IMR-90 (cell line): ENCODE data around the gene PAX3. TPM values are rescaled to one million over a fixed set of nuclear protein-coding genes. Genes with fewer than 3 reads are reported as not detected.

Experiments
- ATAC-seq: fragments of 200-7000 bp; cut with Tn5 transposase; 2 replicates; pipeline ENCODE4 v1.9.1; 2020; ENCODE audit warnings: low read depth, mild to moderate bottlenecking, moderate library complexity
- BruUV-seq: library from RNA; stranded (reverse); fragments of 400-500 nt; replicated peaks from 2 replicates; lab custom pipeline; 2021; lab: Mats Ljungman, UMichigan
- CTCF ChIA-PET: fragments of 300-600 bp; formaldehyde crosslinking; extraction: SDS; loops from one replicate; lab custom pipeline; 2021; ENCODE audit warnings: antibody characterized with exemption; lab: Yijun Ruan, JAX
- POLR2A ChIA-PET: fragments of 300-600 bp; sonication (Branson Sonifier 250); formaldehyde crosslinking; loops from one replicate; lab custom pipeline; 2022; ENCODE audit warnings: antibody characterized with exemption; ENCODE audit not compliant: unreplicated experiment; lab: Charles Lee
- DNase-seq: peaks from one replicate; pipeline ENCODE4 v3.0.0; 2013
- H2AFZ ChIP-seq: replicated peaks from 2 replicates; pipeline ENCODE3; 2013; ENCODE audit warnings: low read length, mild to moderate bottlenecking; ENCODE audit not compliant: poor library complexity
- H2AK5ac ChIP-seq: 2 replicates; pipeline ENCODE4 v1.6.1; 2013; ENCODE audit warnings: low read depth, low read length, inconsistent platforms
- H2AK9ac ChIP-seq: replicated peaks from 2 replicates; pipeline ENCODE3; 2013; ENCODE audit warnings: mild to moderate bottlenecking, low read depth, low read length, moderate library complexity; ENCODE audit not compliant: poor library complexity
- H2BK120ac ChIP-seq: 2 replicates; pipeline ENCODE4 v1.6.1; 2013; ENCODE audit warnings: low read depth, low read length, inconsistent platforms
- H2BK15ac ChIP-seq: 3 replicates; pipeline ENCODE4 v1.6.1; 2013; ENCODE audit warnings: low read depth, low read length, inconsistent platforms
- H2BK20ac ChIP-seq: 2 replicates; pipeline ENCODE4 v1.6.1; 2013; ENCODE audit warnings: low read depth, mild to moderate bottlenecking, inconsistent platforms, low read length, moderate library complexity
- H2BK5ac ChIP-seq: 2 replicates; pipeline ENCODE4 v1.6.1; 2013; ENCODE audit warnings: mild to moderate bottlenecking, low read depth, low read length, inconsistent platforms; ENCODE audit not compliant: poor library complexity, severe bottlenecking
- H3K14ac ChIP-seq: replicated peaks from 2 replicates; pipeline ENCODE4 v1.6.1; 2013; ENCODE audit warnings: low read depth, low read length, inconsistent platforms
- H3K18ac ChIP-seq: 2 replicates; pipeline ENCODE4 v1.6.1; 2013; ENCODE audit warnings: low read depth, low read length, control low read depth
- H3K23ac ChIP-seq: 2 replicates; pipeline ENCODE4 v1.6.1; 2013; ENCODE audit warnings: low read depth, low read length, inconsistent platforms
- H3K27ac ChIP-seq: 2 replicates; pipeline ENCODE4 v1.5.1; 2013; ENCODE audit warnings: mild to moderate bottlenecking, control low read depth, low read length; ENCODE audit not compliant: insufficient read depth
- H3K27me3 ChIP-seq: 2 replicates; pipeline ENCODE4 v1.6.1; 2013; ENCODE audit warnings: low read length; ENCODE audit not compliant: control insufficient read depth, insufficient read depth
- H3K36me3 ChIP-seq: 2 replicates; pipeline ENCODE4 v1.6.1; 2013; ENCODE audit warnings: low read length, mixed read lengths; ENCODE audit not compliant: control insufficient read depth, insufficient read depth
- H3K4ac ChIP-seq: 2 replicates; pipeline ENCODE4 v1.6.1; 2013; ENCODE audit warnings: low read depth, low read length, inconsistent platforms
- H3K4me1 ChIP-seq: 2 replicates; pipeline ENCODE4 v1.6.1; 2013; ENCODE audit warnings: low read length, mixed read lengths; ENCODE audit not compliant: control insufficient read depth, insufficient read depth
- H3K4me2 ChIP-seq: 2 replicates; pipeline ENCODE4 v1.6.1; 2013; ENCODE audit warnings: low read depth, mild to moderate bottlenecking, control low read depth, low read length, moderate library complexity
- H3K4me3 ChIP-seq: 2 replicates; pipeline ENCODE4 v1.5.1; 2013; ENCODE audit warnings: low read depth, mild to moderate bottlenecking, control low read depth, low read length, moderate library complexity; ENCODE audit not compliant: insufficient read depth
- H3K56ac ChIP-seq: 2 replicates; pipeline ENCODE4 v1.6.1; 2013; ENCODE audit warnings: low read length, inconsistent platforms; ENCODE audit not compliant: insufficient read depth; ENCODE audit errors: extremely low read depth
- H3K79me1 ChIP-seq, 2 experiments: 2 replicates each; pipeline ENCODE4 v1.6.1; 2013; ENCODE audit warnings: low read length in 2 of 2, inconsistent platforms in 1 of 2, low read depth in 1 of 2
- H3K9ac ChIP-seq: 2 replicates; pipeline ENCODE4 v1.6.1; 2013; ENCODE audit warnings: low read depth, low read length, control low read depth
- H3K9me1 ChIP-seq: 2 replicates; pipeline ENCODE4 v1.6.1; 2013; ENCODE audit warnings: low read length, inconsistent platforms; ENCODE audit not compliant: insufficient read depth
- H3K9me3 ChIP-seq: 2 replicates; pipeline ENCODE4 v1.6.1; 2013; ENCODE audit warnings: low read length; ENCODE audit not compliant: control insufficient read depth, insufficient read depth
- H4K20me1 ChIP-seq: 2 replicates; pipeline ENCODE4 v1.6.1; 2013; ENCODE audit warnings: low read length, inconsistent platforms; ENCODE audit not compliant: insufficient read depth
- H4K5ac ChIP-seq: 2 replicates; pipeline ENCODE4 v1.6.1; 2013; ENCODE audit warnings: mild to moderate bottlenecking, low read depth, low read length, control low read depth
- H4K8ac ChIP-seq, 2 experiments: 2 replicates each; pipeline ENCODE4 v1.6.1; 2013; ENCODE audit warnings: low read depth in 2 of 2, low read length in 2 of 2, control low read depth in 1 of 2, inconsistent platforms in 1 of 2
- H4K91ac ChIP-seq: 2 replicates; pipeline ENCODE4 v1.6.1; 2013; ENCODE audit warnings: low read depth, low read length, inconsistent platforms; ENCODE audit not compliant: insufficient read depth
- BHLHE40 ChIP-seq: fragments of 150-350 bp; IDR thresholded peaks from 2 replicates; pipeline ENCODE4 v1.6.1; 2016; ENCODE audit warnings: mild to moderate bottlenecking, low read depth, low read length
- CEBPB ChIP-seq: IDR thresholded peaks from 2 replicates; pipeline ENCODE4 v1.6.1; 2012; ENCODE audit warnings: low read depth, low read length, improper control_type of control experiment
- CHD1 ChIP-seq: IDR thresholded peaks from 2 replicates; pipeline ENCODE4 v1.6.1; 2012; ENCODE audit warnings: low read depth, low read length, improper control_type of control experiment
- CTCF ChIP-seq: conservative IDR thresholded peaks from 2 replicates; pipeline ENCODE4 v1.5.1; 2012; ENCODE audit warnings: mild to moderate bottlenecking, low read depth, low read length, improper control_type of control experiment
- ELK1 ChIP-seq: fragments of 150-350 bp; IDR thresholded peaks from 2 replicates; pipeline ENCODE4 v1.6.1; 2016; ENCODE audit warnings: low read depth, mild to moderate bottlenecking, low read length, moderate library complexity, borderline replicate concordance
- FOS ChIP-seq: fragments of 150-350 bp; IDR thresholded peaks from 2 replicates; pipeline ENCODE4 v1.6.1; 2016; ENCODE audit warnings: low read depth, low read length
- MAFK ChIP-seq: IDR thresholded peaks from 2 replicates; pipeline ENCODE4 v1.6.1; 2012; ENCODE audit warnings: low read depth, low read length, improper control_type of control experiment
- MAZ ChIP-seq: IDR thresholded peaks from 2 replicates; pipeline ENCODE4 v1.6.1; 2012; ENCODE audit warnings: low read depth, mild to moderate bottlenecking, low read length, improper control_type of control experiment, moderate library complexity, borderline replicate concordance
- MXI1 ChIP-seq: IDR thresholded peaks from 2 replicates; pipeline ENCODE4 v1.6.1; 2012; ENCODE audit warnings: low read depth, mild to moderate bottlenecking, low read length, moderate library complexity, borderline replicate concordance
- NFE2L2 ChIP-seq: fragments of 150-350 bp; IDR thresholded peaks from 2 replicates; pipeline ENCODE4 v1.6.1; 2016; ENCODE audit warnings: low read depth, mild to moderate bottlenecking, low read length
- POLR2A ChIP-seq: IDR thresholded peaks from 2 replicates; pipeline ENCODE4 v1.6.1; 2012; ENCODE audit warnings: mild to moderate bottlenecking, low read depth, low read length
- RAD21 ChIP-seq: IDR thresholded peaks from 2 replicates; pipeline ENCODE4 v1.6.1; 2012; ENCODE audit warnings: low read length, improper control_type of control experiment
- RCOR1 ChIP-seq: IDR thresholded peaks from 2 replicates; pipeline ENCODE4 v1.6.1; 2012; ENCODE audit warnings: mild to moderate bottlenecking, low read length, improper control_type of control experiment; ENCODE audit not compliant: insufficient replicate concordance
- RFX5 ChIP-seq: IDR thresholded peaks from 2 replicates; pipeline ENCODE4 v1.8.0; 2012; ENCODE audit warnings: low read depth, mild to moderate bottlenecking, low read length, moderate library complexity
- SMC3 ChIP-seq: fragments of 150-350 bp; IDR thresholded peaks from 2 replicates; pipeline ENCODE4 v1.6.1; 2016; ENCODE audit warnings: low read depth, mild to moderate bottlenecking, antibody characterized with exemption, low read length, moderate library complexity
- USF2 ChIP-seq: fragments of 150-350 bp; IDR thresholded peaks from 2 replicates; pipeline ENCODE4 v1.6.1; 2017; ENCODE audit warnings: mild to moderate bottlenecking, antibody characterized with exemption, low read length, low read depth
- WGBS, 2 experiments: methylation state at CpG; one replicate each; pipeline versions ENCODE4 v1.1.5 to v1.1.7; 2013; ENCODE audit warnings: missing lambda C conversion rate in 2 of 2; ENCODE audit not compliant: insufficient read length in 1 of 2; ENCODE audit errors: extremely low coverage in 2 of 2; 5-methylcytosine and 5-hydroxymethylcytosine counted together
- dilution Hi-C: fragments of 300-500 bp; cut with HindIII; formaldehyde crosslinking; loops from one replicate; pipeline ENCODE4 v1.14.3; 2018; ENCODE audit warnings: low sequenced_read_pairs; ENCODE audit not compliant: unreplicated experiment
- in situ Hi-C: fragments of 300-500 bp; cut with MboI; formaldehyde crosslinking; loops from 3 replicates; pipeline ENCODE4 v1.14.3; 2019; ENCODE audit warnings: low sequenced_read_pairs, inconsistent platforms, mixed read lengths
- intact Hi-C: fragments of 100-400 bp; cut with micrococcal nuclease; formaldehyde crosslinking; loops from 2 replicates; pipeline ENCODE4 v1.10.0; 2022
- polyA plus RNA-seq, 3 experiments: library from polyadenylated mRNA; depleted of rRNA; stranded (reverse); fragments of >200 nt; gene quantifications; 2 replicates each; pipeline ENCODE4 v1.2.3, GENCODE V29; 2012; ENCODE audit warnings: low replicate concordance in 1 of 3
- total RNA-seq: library from RNA; depleted of rRNA; stranded (reverse); fragments of >200 nt; gene quantifications from 2 replicates; pipeline ENCODE4 v1.2.3, GENCODE V29; 2012

The PAX3 gene
- total and polyA plus RNA-seq, 2 of the 4 experiments (the other 2 are of a cell fraction) = not detected

GRCh38 chr2:222298001-222298310 lies 842 bp downstream of the PAX3 start:
- Histone ChIP-seq H3K9me3 (peaks cover 21% of the 10 kb centered on the region), H3K4me2 (no peak overlapping the region), H2AK5ac (no peak overlapping the region), H3K18ac (no peak overlapping the region), H2AK9ac (no peak overlapping the region), H3K27me3 (peaks cover 98% of the 10 kb centered on the region), H3K23ac (no peak overlapping the region), H4K20me1 (no peaks in the 10 kb centered on the region), H3K4me3 (no peak overlapping the region), H2BK15ac (no peak overlapping the region), H3K4me1 (no peaks in the 10 kb centered on the region; the same call in 1 of the 2 replicates), H3K9me1 (no peaks in the 10 kb centered on the region), H3K56ac (no peak overlapping the region), H3K9ac (no peak overlapping the region), H4K8ac (no peak overlapping the region), H2BK120ac (no peak overlapping the region), H3K36me3 (no peaks in the 10 kb centered on the region), H3K14ac (no peak overlapping the region), H3K79me1 (no peaks in the 10 kb centered on the region), H3K27ac (no peak overlapping the region), H4K91ac (no peak overlapping the region), H2AFZ (peak overlapping the region; percentile 12), H2BK5ac (no peak overlapping the region), H3K4ac (no peak overlapping the region), H4K5ac (no peak overlapping the region), H2BK20ac (no peak overlapping the region)
- ATAC-seq (no peak), DNase-seq (no peak)
- TF ChIP-seq FOS = no peak
- TF ChIP-seq RCOR1 = no peak
- TF ChIP-seq MAZ = no peak
- TF ChIP-seq ELK1 = no peak
- TF ChIP-seq CTCF = no peak
- no peak for TF ChIP-seq BHLHE40
- TF ChIP-seq USF2 = no peak
- TF ChIP-seq RAD21 = no peak
- TF ChIP-seq POLR2A = no peak
- no peak for TF ChIP-seq MAFK
- no peak for TF ChIP-seq CHD1
- TF ChIP-seq NFE2L2 = no peak
- no peak for TF ChIP-seq SMC3
- TF ChIP-seq RFX5 = no peak
- TF ChIP-seq CEBPB = no peak
- no peak for TF ChIP-seq MXI1
- dilution Hi-C loops (no loop called here), intact Hi-C loops (no loop called here), in situ Hi-C loops (no loop called here)
- no CpG with 5 or more reads among the region's 16 CpGs for WGBS, 2 experiments
- ChIA-PET CTCF (no interaction called here), POLR2A (no interaction called here)
- no TSS peak for BruUV-seq
